Femur (tissue), 1 donor: ENCODE data around the gene ZIC4.

ENCODE experiments used
- DNase-seq: peaks from one replicate; pipeline ENCODE4 v3.0.0-alpha.2; 2017

ZIC4 gene

DNA sequence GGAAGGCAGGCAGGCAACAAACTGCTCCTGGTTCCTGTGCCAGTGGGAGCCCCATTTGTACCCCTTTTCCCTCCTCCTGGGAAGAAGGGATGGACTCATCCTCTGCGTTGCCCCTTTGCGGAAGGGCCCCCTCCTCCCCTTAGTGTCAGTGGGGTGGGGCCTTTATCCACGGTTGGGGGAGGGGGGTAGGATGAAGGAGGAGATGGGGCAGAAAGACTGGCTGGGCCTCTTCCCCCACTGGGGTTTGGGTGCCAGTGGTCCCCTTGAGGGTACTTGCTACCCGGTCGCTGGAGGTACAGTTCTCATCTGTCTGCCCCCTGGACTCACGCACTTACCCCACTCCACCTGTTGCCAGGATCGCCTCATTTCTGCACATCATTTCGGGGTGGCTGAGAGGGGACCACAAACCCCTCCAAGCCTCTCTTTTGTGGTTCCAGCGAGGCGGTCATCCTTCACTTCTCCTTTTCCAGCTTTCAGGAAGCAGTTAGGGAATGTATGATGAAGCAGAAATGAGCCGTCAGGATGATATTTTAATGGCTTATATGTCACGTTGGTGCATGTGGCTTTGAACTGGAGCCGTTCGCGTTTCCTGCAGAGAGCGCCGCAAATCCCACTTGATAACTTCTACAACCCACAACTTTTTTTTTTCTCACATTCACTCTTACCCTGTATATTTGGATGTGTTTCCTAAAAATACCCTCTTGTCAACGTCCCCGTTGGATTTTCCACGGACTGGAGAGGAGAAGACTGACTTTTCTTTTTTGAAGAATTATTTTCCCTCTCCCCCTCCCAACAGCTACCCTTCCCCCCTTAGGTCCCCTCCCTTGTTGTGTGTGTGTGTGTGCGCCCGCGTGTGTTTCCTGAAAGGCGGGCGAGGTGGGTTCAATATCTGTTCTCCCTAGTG is at the start of gene ZIC4:
Gene ZIC4, minus strand, starts transcription at position 516 of the 904 bp plus-strand sequence. CDS start 3,746 bp downstream, outside the sequence.
- no peak for DNase-seq

- DNase-seq = no peak
Observed at GRCh38 chr3:147449669-147450068, 43.3 kb upstream of the ZIC4 start.

DNA sequence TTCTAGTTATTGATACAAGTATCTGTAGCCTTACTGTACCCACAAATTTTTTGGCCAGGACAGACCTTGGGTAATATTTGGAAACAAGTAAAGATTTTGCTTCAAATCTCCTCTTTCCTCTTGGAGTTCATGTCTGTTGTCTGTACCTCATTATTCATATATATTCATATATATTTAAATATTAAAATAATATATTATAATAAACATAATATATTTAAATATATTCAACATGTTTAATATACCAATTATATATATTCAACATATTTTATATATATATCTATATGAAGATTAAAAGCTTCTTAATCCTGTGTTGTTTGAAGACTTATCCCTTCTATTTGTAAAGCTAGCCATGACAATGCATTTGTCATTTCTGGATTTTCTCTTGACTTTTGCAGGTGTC is 40.9 kb upstream of the ZIC4 start:
- no peak for DNase-seq

DNA sequence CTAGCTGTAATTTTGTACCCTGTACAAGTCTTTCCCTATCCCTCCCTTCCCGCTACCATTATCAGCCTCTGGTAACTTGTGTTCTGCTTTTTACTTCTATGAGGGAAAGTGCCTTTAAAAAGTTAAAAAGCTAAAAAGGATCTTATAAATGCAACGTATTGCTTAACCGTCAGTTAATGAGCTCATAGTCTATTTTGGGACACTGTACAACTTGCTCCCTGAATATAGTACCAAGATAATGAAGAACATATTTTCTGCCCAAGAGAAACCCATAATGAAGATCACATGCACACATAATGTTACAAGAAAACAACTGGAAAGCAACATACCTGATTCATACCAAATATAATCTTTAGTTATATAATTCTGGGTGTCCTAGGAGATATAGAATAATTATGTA is 25.4 kb upstream of the ZIC4 start:
- no peak for DNase-seq

- no peak for DNase-seq
Observed at GRCh38 chr3:147428754-147429153, 22.4 kb upstream of the ZIC4 start.

DNA sequence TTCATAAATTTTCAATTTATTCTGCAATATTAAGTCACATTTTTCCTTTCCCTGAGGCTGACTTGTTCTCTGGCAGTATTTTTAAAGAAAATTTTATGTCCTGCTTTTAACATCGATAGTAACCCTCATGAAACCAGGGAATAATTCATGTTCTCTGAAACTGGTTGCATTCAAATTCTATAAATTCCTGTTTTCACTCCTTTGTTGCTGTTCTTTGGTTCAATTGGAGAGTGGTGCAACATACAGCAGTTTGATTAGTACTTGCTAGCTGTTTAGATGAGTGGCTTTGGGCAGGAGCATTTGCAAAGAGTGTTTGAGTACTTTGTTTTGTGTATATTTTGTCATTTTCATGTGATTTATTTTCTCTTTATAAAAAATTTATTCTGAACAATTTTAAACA is 22.0 kb upstream of the ZIC4 start:
- DNase-seq = no peak

- no peak for DNase-seq
Observed at GRCh38 chr3:147427746-147428145, 21.4 kb upstream of the ZIC4 start.

GRCh38 chr3:147426931-147427330 is 20.6 kb upstream of the ZIC4 start:
- DNase-seq = no peak

DNA sequence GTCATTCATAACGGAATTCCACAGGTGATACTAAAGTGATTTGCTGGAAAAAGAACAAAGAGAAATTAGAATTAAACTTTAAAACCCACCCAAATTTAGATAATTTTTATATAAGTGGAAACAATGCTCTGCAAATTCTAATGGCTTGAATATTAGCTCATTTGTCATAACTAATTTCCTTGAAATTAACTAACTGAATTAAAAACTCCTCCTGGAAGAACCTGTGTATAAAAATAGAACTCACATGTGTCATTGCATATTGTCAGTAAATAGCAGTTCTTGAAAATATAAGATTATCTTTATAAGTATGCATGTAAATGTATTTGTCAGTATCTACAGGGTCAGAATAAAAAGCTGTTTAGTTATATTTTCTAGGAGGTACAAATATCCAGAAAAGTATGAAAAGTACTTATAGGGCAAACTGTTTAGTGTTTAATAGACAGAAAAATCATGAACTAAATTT is 19.1 kb upstream of the ZIC4 start:
- no peak for DNase-seq

DNA sequence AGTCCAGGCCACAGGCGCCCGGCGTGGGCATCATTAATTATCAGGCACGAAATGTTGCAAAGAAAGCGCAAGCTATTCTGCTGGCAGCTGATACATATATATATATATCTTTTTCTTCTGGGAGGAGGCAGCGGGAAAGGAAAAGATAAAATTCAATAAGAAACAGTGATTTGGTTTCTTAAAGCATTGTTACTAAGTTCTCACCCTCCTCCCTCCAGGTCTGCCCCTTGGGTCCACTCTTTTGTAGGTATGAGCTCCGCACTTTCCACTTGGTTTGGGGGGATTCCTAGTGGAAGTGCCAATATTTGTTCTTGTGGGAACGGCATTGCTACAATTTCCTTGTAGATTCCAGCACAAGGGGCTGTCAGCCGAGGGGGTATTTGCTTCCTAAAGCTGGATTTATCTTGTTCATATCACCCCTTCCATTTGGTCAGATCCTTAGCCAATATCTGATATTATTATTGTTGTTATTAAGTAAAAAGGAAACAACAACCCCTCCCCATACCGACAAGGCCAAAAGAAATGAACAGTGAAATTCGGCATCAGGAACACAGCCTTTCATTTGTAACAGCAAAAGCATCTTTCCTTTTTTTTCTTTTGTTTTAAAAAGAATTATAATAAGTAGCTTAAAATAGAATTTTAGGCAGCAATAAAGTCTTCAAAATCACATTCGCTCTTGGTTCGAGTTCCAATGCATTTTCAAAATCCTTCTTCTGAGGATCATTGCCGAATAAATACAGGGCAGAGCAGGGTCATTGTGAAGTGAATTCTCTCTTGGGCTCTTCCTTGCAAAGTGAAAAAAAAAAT is 18.4 kb upstream of the ZIC4 start:
- no peak for DNase-seq

GRCh38 chr3:147423798-147424580 is 17.6 kb upstream of the ZIC4 start:
- DNase-seq = peak; percentile 17

DNA sequence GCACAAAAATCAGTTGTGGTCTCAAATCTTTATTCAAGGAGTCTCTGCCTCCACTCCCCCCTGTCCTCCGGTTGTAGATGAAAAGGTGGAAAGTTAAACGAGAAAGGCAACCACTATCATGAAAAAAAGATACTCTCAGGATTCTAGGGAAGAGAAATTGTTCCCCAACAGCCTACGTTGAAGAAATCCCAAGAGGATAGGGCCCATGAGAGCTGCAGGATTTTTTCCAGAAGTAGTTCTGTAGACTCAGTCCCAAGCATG is 17.1 kb upstream of the ZIC4 start:
- DNase-seq = no peak

GRCh38 chr3:147422601-147423536 is 16.5 kb upstream of the ZIC4 start:
- DNase-seq = peak; percentile 37

DNA sequence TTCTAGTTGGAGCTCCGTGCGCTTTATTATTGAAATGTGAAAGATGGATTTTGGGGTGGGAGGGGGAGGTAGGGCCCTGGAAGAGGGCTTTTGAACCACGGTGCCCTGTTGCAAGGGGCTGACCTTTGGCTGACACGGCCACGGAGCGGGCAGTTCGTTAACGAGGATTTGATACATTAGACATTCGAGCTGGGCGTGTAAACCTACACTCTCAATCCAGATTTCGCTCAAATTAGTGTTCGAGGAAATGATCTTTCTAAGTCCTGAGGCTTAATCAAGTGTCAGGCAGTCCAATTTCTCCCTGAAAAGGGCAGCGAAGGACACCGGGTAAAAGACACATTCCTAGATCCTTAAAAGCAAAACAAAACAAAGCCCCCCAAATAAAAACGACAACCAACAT is 15.9 kb upstream of the ZIC4 start:
- peak; percentile 28 for DNase-seq

GRCh38 chr3:147421184-147421912 is 15.0 kb upstream of the ZIC4 start:
- peak; percentile 28 for DNase-seq

- DNase-seq = no peak
Observed at GRCh38 chr3:147420353-147421183, 14.2 kb upstream of the ZIC4 start.

- no peak for DNase-seq
Observed at GRCh38 chr3:147419781-147420224, 13.5 kb upstream of the ZIC4 start.

DNA sequence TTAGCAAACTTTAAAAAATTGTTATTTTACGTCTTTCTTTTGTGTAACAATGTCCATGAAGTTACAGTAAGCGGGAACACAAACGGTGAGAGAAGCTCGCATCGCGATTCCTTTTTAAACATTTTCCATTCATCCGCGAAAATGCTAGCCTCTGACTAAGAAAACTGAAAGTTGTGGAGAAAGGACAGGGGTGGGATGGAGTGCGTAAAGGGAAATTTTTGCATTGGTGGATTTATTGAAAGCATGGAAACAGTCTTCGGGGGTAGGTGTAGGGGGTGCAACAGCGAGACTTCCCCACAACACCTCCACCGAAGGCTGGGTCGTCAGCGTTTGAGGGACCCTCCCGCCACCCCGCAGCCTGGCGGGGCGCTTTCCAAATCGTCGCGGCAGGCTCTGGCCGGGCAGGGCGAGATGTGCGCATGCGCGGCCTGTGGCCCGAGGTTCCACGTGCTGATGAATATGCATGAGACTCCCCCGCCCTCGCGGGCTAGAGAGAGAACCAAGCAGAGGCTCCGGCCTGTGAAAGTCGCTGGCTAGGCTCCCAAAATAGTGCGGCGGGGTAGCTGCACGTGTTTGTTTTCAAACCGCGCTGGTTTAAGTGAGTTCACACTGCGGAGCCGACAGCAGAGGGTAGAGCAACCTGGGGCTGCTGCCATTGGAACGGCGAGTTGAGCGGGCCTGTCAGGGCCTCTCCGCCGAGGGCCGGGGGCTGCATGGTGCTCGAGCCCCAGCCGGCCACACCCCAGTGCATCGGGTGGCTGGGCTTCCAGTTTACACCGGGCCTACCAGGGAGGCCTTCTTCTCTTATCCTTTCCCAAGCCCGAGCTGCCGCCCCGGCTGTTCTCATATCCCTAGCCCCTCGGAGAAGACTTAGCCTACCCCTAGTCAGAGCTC is 12.7 kb upstream of the ZIC4 start:
- DNase-seq = peak; percentile 87

- no peak for DNase-seq
Observed at GRCh38 chr3:147418371-147418781, 12.0 kb upstream of the ZIC4 start.
